GM18526 (cell line): ENCODE data around the gene ZBTB48.

ENCODE experiments used
- POLR2A ChIP-seq: IDR thresholded peaks from 3 replicates; pipeline ENCODE4 v1.6.1; 2011; ENCODE audit not compliant: insufficient read length; ENCODE audit errors: extremely low read depth

The ZBTB48 gene

GRCh38 chr1:6632588-6633514 is 53.1 kb downstream of the ZBTB48 start:
- no peak for TF ChIP-seq POLR2A

- TF ChIP-seq POLR2A = no peak
These were observed 54.7 kb downstream of the ZBTB48 start for GRCh38 chr1:6634371-6635052.

- TF ChIP-seq POLR2A = no peak
These were observed 55.5 kb downstream of the ZBTB48 start for GRCh38 chr1:6635161-6635909.

GRCh38 chr1:6635910-6636760 is 56.3 kb downstream of the ZBTB48 start:
- no peak for TF ChIP-seq POLR2A

GRCh38 chr1:6637770-6638169 is 58.0 kb downstream of the ZBTB48 start:
- no peak for TF ChIP-seq POLR2A

- TF ChIP-seq POLR2A = no peak
These were observed 58.4 kb downstream of the ZBTB48 start for GRCh38 chr1:6638226-6638625.
